ENCODE measurements around the gene CFHR1. TPM values are rescaled to one million over a fixed set of nuclear protein-coding genes. Genes with fewer than 3 reads are reported as not detected.

Gene CFHR1
- total and polyA plus RNA-seq, 11 donors, result 0.29 TPM; not detected in 10

DNA sequence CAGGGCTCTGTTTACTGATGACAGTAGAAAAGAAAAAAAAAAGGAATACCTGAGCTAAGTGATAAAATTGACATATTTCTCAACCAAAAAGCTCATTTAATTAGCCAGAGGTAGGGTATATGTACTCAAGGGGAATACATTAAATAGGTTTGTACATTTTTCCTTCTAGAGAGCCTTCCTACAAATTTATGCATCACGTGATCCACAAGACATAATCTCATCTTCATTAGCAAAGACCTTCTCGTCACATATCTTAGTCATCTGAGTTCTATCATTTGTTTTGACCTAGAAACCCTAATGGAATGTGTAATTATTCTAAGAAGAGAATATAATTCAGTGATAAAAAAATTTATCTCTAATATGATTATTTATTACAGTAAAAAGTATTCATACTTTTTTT, 37.7 kb downstream of the CFHR1 start:
- no peak for DNase-seq
- intact Hi-C loops (cut with DNase I), result no loop called here
- 75 to 88% (median 78%) methylated on average over 2 of the region's 2 CpGs for WGBS, 4 donors
- Histone ChIP-seq H3K9me3 (no peaks in the 10 kb centered on the region), H3K4me1 (no peaks in the 10 kb centered on the region), H3K4me3 (no peak overlapping the region), H3K36me3 (no peaks in the 10 kb centered on the region), H3K27ac (no peak overlapping the region), H3K27me3 (no peaks in the 10 kb centered on the region)
- ATAC-seq, result no peak
- TF ChIP-seq, protein P1, sequence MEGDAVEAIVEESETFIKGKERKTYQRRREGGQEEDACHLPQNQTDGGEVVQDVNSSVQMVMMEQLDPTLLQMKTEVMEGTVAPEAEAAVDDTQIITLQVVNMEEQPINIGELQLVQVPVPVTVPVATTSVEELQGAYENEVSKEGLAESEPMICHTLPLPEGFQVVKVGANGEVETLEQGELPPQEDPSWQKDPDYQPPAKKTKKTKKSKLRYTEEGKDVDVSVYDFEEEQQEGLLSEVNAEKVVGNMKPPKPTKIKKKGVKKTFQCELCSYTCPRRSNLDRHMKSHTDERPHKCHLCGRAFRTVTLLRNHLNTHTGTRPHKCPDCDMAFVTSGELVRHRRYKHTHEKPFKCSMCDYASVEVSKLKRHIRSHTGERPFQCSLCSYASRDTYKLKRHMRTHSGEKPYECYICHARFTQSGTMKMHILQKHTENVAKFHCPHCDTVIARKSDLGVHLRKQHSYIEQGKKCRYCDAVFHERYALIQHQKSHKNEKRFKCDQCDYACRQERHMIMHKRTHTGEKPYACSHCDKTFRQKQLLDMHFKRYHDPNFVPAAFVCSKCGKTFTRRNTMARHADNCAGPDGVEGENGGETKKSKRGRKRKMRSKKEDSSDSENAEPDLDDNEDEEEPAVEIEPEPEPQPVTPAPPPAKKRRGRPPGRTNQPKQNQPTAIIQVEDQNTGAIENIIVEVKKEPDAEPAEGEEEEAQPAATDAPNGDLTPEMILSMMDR (IDR thresholded peaks at IDR 0.05), result no peak
- no peak for TF ChIP-seq POLR2A (IDR thresholded peaks at IDR 0.05)

DNA sequence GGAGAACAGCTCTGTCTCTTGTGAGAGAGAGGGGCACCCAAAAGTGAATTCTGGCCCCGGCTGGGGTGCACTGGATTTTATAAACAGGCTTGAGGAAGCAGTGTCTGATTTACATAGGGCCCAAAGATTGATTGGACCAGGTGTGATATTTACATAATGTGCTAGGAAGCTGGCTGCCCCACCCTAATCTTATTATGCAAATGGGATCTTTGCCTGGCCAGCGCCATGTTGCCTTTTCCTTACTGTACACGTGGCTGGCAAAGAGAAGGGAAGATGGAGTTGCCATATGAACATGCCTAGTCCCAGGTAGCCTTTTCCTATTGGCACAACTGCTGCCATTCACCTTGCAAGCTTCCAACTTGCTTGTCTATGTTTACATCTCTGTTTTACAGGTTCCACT, 39.3 kb downstream of the CFHR1 start:
- Histone ChIP-seq H3K27me3 (no peaks in the 10 kb centered on the region), H3K36me3 (no peaks in the 10 kb centered on the region), H3K27ac (no peak overlapping the region), H3K4me1 (no peaks in the 10 kb centered on the region), H3K9me3 (peaks cover 0 to 8% (median 0%) of the 10 kb centered on the region in 12 donors), H3K4me3 (no peak overlapping the region)
- intact Hi-C loops (cut with DNase I), result no loop called here
- WGBS, 4 donors, result 64 to 73% (median 69%) methylated on average over 3 of the region's 3 CpGs
- DNase-seq (no peak), ATAC-seq (no peak)
- TF ChIP-seq, protein P1 (IDR thresholded peaks at IDR 0.05), result no peak
- TF ChIP-seq POLR2A (IDR thresholded peaks at IDR 0.05), result no peak

DNA sequence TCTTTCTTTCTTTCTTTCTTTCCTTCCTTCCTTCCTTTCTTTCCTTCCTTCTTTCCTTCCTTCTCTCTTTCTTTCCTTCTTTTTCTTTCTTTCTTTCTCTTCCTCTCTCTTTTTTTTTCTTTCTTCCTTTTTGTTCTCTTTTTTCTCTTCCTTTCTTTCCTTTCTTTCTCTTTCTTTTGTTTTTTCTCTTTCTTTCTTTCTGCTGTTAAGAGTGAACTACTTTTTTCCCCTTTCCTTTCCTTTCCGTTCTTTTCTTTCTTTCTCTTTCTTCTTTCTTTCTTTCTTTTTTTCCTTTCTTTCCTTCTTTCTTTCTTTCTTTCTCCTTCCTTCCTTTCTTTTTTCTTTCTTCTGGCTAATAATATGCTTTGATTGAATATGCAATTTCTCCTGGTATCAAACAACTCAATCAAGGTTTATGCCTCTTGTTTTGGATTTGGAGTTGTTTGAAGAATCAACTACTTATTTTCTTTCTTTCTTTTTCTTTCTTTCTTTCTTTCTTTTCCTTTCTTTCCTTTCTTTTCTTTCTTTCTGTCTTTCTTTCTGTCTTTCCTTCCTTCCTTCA, 40.9 kb downstream of the CFHR1 start:
- H3K27me3 ChIP-seq, result no peaks in the 10 kb centered on the region
- DNase-seq (no peak), ATAC-seq (no peak)
- H3K4me1 ChIP-seq, result no peaks in the 10 kb centered on the region
- intact Hi-C loops (cut with DNase I), result no loop called here
- 88 to 98% (median 95%) methylated on average over 1 of the region's 1 CpG for WGBS, 4 donors
- no peak for TF ChIP-seq POLR2A (IDR thresholded peaks at IDR 0.05)
- TF ChIP-seq, protein P1 (IDR thresholded peaks at IDR 0.05), result no peak
- no peaks in the 10 kb centered on the region for H3K36me3 ChIP-seq
- no peak overlapping the region for H3K27ac ChIP-seq
- no peak overlapping the region for H3K4me3 ChIP-seq
- peaks cover 0 to 9% (median 0%) of the 10 kb centered on the region in 12 donors for H3K9me3 ChIP-seq

DNA sequence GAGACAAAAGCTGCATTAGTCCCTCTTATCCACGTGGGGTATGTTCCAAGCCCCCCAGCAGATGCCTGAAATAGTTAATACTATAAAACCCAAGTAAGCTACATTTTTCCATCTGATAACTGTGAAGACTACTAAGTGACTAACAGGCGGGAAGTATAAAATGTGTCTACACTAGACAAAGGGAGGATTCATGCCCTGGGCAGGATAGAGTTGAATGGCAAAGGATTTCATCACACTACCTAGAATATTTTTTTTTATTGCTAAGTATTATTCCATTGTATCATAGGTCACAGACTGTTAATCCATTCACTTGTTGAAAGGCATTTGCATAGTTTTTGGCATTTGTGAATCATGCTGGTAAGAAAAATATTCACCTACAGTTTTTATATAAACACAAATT, 41.9 kb downstream of the CFHR1 start:
- no peak overlapping the region for H3K4me3 ChIP-seq
- H3K27ac ChIP-seq, result no peak overlapping the region
- TF ChIP-seq, protein P1 (IDR thresholded peaks at IDR 0.05), result no peak
- no peak for TF ChIP-seq POLR2A (IDR thresholded peaks at IDR 0.05)
- 41 to 55% (median 45%) methylated on average over 2 of the region's 2 CpGs for WGBS, 4 donors
- intact Hi-C loops (cut with DNase I), result no loop called here
- no peaks in the 10 kb centered on the region for H3K36me3 ChIP-seq
- H3K9me3 ChIP-seq, result peaks cover 0 to 10% (median 0%) of the 10 kb centered on the region in 12 donors
- ATAC-seq (no peak), DNase-seq (no peak)
- no peaks in the 10 kb centered on the region for H3K27me3 ChIP-seq
- no peaks in the 10 kb centered on the region for H3K4me1 ChIP-seq
